Panc1 (cell line): ENCODE measurements around the gene CEL. TPM values are rescaled to one million over a fixed set of nuclear protein-coding genes. Genes with fewer than 3 reads are reported as not detected.

ENCODE experiments used
- ATAC-seq: fragments of 200-7000 bp; cut with Tn5 transposase; 2 replicates; pipeline ENCODE4 v1.9.1; 2020; ENCODE audit warnings: mild to moderate bottlenecking, moderate library complexity
- BruUV-seq: library from RNA; stranded (reverse); fragments of 400-500 nt; replicated peaks from 2 replicates; lab custom pipeline; 2021; lab: Mats Ljungman, UMichigan
- CTCF ChIA-PET: fragments of 300-600 bp; sonication (Branson Sonifier 250); formaldehyde crosslinking; loops from one replicate; lab custom pipeline; 2022; ENCODE audit warnings: antibody characterized with exemption; lab: Charles Lee
- POLR2A ChIA-PET: fragments of 300-600 bp; sonication (Branson Sonifier 250); formaldehyde crosslinking; loops from one replicate; lab custom pipeline; 2022; ENCODE audit warnings: antibody characterized with exemption; lab: Charles Lee
- DNase-seq: peaks from one replicate; pipeline ENCODE4 v3.0.0-alpha.2; 2010; ENCODE audit warnings: low read depth, low spot score
- H3K27ac ChIP-seq: 2 replicates; pipeline ENCODE4 v1.5.1; 2011; ENCODE audit warnings: mild to moderate bottlenecking, low read length, inconsistent platforms
- H3K27me3 ChIP-seq: fragments of 200-500 bp; sonication (Bioruptor generic); 2 replicates; pipeline ENCODE4 v1.6.0; 2014; ENCODE audit warnings: low read length, inconsistent platforms; ENCODE audit not compliant: control insufficient read depth, insufficient read depth
- H3K36me3 ChIP-seq: fragments of 200-500 bp; sonication (Bioruptor generic); 2 replicates; pipeline ENCODE4 v1.5.1; 2014; ENCODE audit warnings: inconsistent platforms, mild to moderate bottlenecking, low read length, moderate library complexity; ENCODE audit not compliant: control insufficient read depth, insufficient read depth
- H3K4me1 ChIP-seq: 2 replicates; pipeline ENCODE4 v1.5.1; 2011; ENCODE audit warnings: inconsistent platforms, mild to moderate bottlenecking, low read length, moderate library complexity; ENCODE audit not compliant: control insufficient read depth, insufficient read depth
- H3K4me3 ChIP-seq, 2 experiments: 2 replicates each; pipeline ENCODE4 v1.5.1; 2011 to 2012; ENCODE audit warnings: low read depth in 2 of 2, low read length in 2 of 2, mild to moderate bottlenecking in 2 of 2, inconsistent platforms in 1 of 2, moderate library complexity in 1 of 2
- H3K9me3 ChIP-seq: fragments of 200-500 bp; sonication (Bioruptor generic); 2 replicates; pipeline ENCODE4 v1.5.1; 2014; ENCODE audit warnings: low read depth, mild to moderate bottlenecking, inconsistent platforms, low read length, moderate library complexity; ENCODE audit not compliant: control insufficient read depth, insufficient read depth
- CTCF ChIP-seq: fragments of 450-650 bp; IDR thresholded peaks from 2 replicates; pipeline ENCODE4 v1.5.1; 2017; ENCODE audit warnings: mild to moderate bottlenecking
- POLR2AphosphoS5 ChIP-seq: IDR thresholded peaks from 2 replicates; pipeline ENCODE4 v1.6.1; 2012; ENCODE audit warnings: mild to moderate bottlenecking, low read depth, low read length, moderate library complexity
- REST ChIP-seq, 2 experiments: IDR thresholded peaks; 2 replicates each; pipeline ENCODE4 v1.6.1; 2011 to 2012; ENCODE audit warnings: low read depth in 2 of 2, control low read depth in 1 of 2, low read length in 1 of 2, mild to moderate bottlenecking in 1 of 2, moderate library complexity in 1 of 2; ENCODE audit not compliant: insufficient read depth in 1 of 2
- SIN3A ChIP-seq: IDR thresholded peaks from 2 replicates; pipeline ENCODE4 v1.6.1; 2012; ENCODE audit warnings: low read depth, mild to moderate bottlenecking, low read length, moderate library complexity, borderline replicate concordance; ENCODE audit not compliant: insufficient read depth
- TCF7L2 ChIP-seq: IDR thresholded peaks from 2 replicates; pipeline ENCODE4 v1.6.1; 2011; ENCODE audit warnings: mild to moderate bottlenecking, low read depth, low read length, inconsistent platforms
- in situ Hi-C: cut with HindIII; loops from 2 replicates; pipeline ENCODE4 v1.10.0; 2016; ENCODE audit warnings: low sequenced_read_pairs, low pct_unique_long_range_greater_than_20kb
- intact Hi-C: fragments of 100-400 bp; cut with micrococcal nuclease; formaldehyde crosslinking; loops from one replicate; pipeline ENCODE4 v1.10.0; 2022; ENCODE audit not compliant: unreplicated experiment
- total RNA-seq: library from RNA; stranded (reverse); gene quantifications from one replicate; pipeline ENCODE4 v1.2.1, GENCODE V29; 2021; ENCODE audit not compliant: unreplicated experiment

Gene CEL
- total RNA-seq, 1 experiment from 2014 or later: 4.3 TPM

GRCh38 chr9:133027134-133027533 is 34.6 kb upstream of the CEL start:
- H3K4me3 ChIP-seq: no peak overlapping the region
- TF ChIP-seq REST (IDR thresholded peaks at IDR 0.05; ENCODE audit: insufficient read depth in 1 of 2, low read depth in 2 of 2, low read length in 1 of 2) (no peak), CTCF (no peak), TCF7L2 (no peak), POLR2AphosphoS5 (no peak), SIN3A (no peak)
- H3K9me3 ChIP-seq: no peaks in the 10 kb centered on the region
- CTCF ChIA-PET: no interaction called here
- in situ Hi-C loops (no loop called here), intact Hi-C loops (no loop called here)
- BruUV-seq: no TSS peak
- ATAC-seq (no peak), DNase-seq (no peak)
- no peaks in the 10 kb centered on the region; the same call in 1 of the 2 replicates for H3K36me3 ChIP-seq
- POLR2A ChIA-PET: no interaction called here
- H3K27ac ChIP-seq: no peak overlapping the region
- no peaks in the 10 kb centered on the region; the same call in 1 of the 2 replicates for H3K4me1 ChIP-seq
- H3K27me3 ChIP-seq: no peaks in the 10 kb centered on the region

- no peak for ATAC-seq
- in situ Hi-C loops (no loop called here), intact Hi-C loops (no loop called here)
- TSS peak; percentile 66 for BruUV-seq
- Histone ChIP-seq H3K4me3 (no peak overlapping the region), H3K9me3 (no peaks in the 10 kb centered on the region), H3K27me3 (no peaks in the 10 kb centered on the region), H3K4me1 (no peaks in the 10 kb centered on the region; the same call in 1 of the 2 replicates), H3K36me3 (no peaks in the 10 kb centered on the region; the same call in 1 of the 2 replicates), H3K27ac (no peak overlapping the region)
- no peak for TF ChIP-seq SIN3A
- no peak for TF ChIP-seq POLR2AphosphoS5
- TF ChIP-seq CTCF: no peak
- no peak for TF ChIP-seq TCF7L2
- no peak for TF ChIP-seq REST (IDR thresholded peaks at IDR 0.05; ENCODE audit: insufficient read depth in 1 of 2, low read depth in 2 of 2, low read length in 1 of 2)
- ChIA-PET CTCF (no interaction called here), POLR2A (no interaction called here)
- DNase-seq: no peak
Observed at GRCh38 chr9:133028221-133028620, 33.6 kb upstream of the CEL start.
